Muscle of leg (tissue), 11 donors: ENCODE data around the gene TMTC2. TPM values are rescaled to one million over a fixed set of nuclear protein-coding genes. Genes with fewer than 3 reads are reported as not detected.
A peak's percentile ranks its signal among the peaks of the same experiment; 100 is the strongest.

Experiments used
- DNase-seq: peaks from one replicate; pipeline ENCODE4 v3.0.0; 2013
- H3K27ac ChIP-seq: one replicate; pipeline ENCODE4 v1.5.1; 2013; ENCODE audit warnings: mild to moderate bottlenecking, low read length, control low read depth
- H3K27me3 ChIP-seq: one replicate; pipeline ENCODE4 v1.6.1; 2013; ENCODE audit warnings: low read length; ENCODE audit not compliant: control insufficient read depth, insufficient read depth
- H3K36me3 ChIP-seq: one replicate; pipeline ENCODE4 v1.6.1; 2013; ENCODE audit warnings: low read length; ENCODE audit not compliant: control insufficient read depth, insufficient read depth
- H3K4me1 ChIP-seq: one replicate; pipeline ENCODE4 v1.6.1; 2013; ENCODE audit warnings: low read length; ENCODE audit not compliant: control insufficient read depth, insufficient read depth
- H3K4me3 ChIP-seq: one replicate; pipeline ENCODE4 v1.5.1; 2013; ENCODE audit warnings: low read length, control low read depth
- H3K9me3 ChIP-seq: replicated peaks from 2 replicates; pipeline ENCODE4 v1.6.1; 2013; ENCODE audit warnings: low read depth, low read length; ENCODE audit not compliant: control insufficient read depth
- WGBS: methylation state at CpG from one replicate; pipeline ENCODE4 v1.1.5; 2013; ENCODE audit warnings: missing lambda C conversion rate; ENCODE audit not compliant: insufficient coverage; 5-methylcytosine and 5-hydroxymethylcytosine counted together
- polyA plus RNA-seq, 8 donors: library from polyadenylated mRNA; unstranded; fragments of 120-200 nt; gene quantifications; one replicate each; pipeline versions ENCODE4 v1.2.1 to v1.2.3, GENCODE V29; 2013; ENCODE audit warnings: inconsistent platforms in 1 of 8, low replicate concordance in 1 of 8; ENCODE audit not compliant: insufficient read length in 8 of 8, insufficient read depth in 1 of 8
- total RNA-seq: library from RNA; stranded (reverse); fragments of 120-200 nt; gene quantifications from one replicate; pipeline ENCODE4 v1.2.4, GENCODE V29; 2013

TMTC2 gene
- total and polyA plus RNA-seq, 9 donors, result 10.8 to 24.8 (median 18.3) TPM

- Histone ChIP-seq H3K4me1 (no peaks in the 10 kb centered on the region), H3K36me3 (peaks cover 3% of the 10 kb centered on the region), H3K27me3 (no peaks in the 10 kb centered on the region), H3K9me3 (peaks cover 2% of the 10 kb centered on the region), H3K4me3 (no peak overlapping the region), H3K27ac (no peak overlapping the region)
- WGBS, result no CpG with 5 or more reads among the region's 1 CpG
- DNase-seq, result no peak
Measured at GRCh38 chr12:83075471-83075870, 388.8 kb downstream of the TMTC2 start.

GRCh38 chr12:83077041-83077440 lies 390.3 kb downstream of the TMTC2 start:
- Histone ChIP-seq H3K4me3 (no peak overlapping the region), H3K4me1 (no peaks in the 10 kb centered on the region), H3K27ac (no peak overlapping the region), H3K27me3 (no peaks in the 10 kb centered on the region), H3K9me3 (peaks cover 2% of the 10 kb centered on the region), H3K36me3 (peaks cover 3% of the 10 kb centered on the region)
- DNase-seq, result no peak
- 70% methylated on average over 3 of the region's 6 CpGs for WGBS

GRCh38 chr12:83082690-83083276 lies 396.1 kb downstream of the TMTC2 start:
- DNase-seq, result peak; percentile 83
- Histone ChIP-seq H3K27me3 (no peaks in the 10 kb centered on the region), H3K27ac (no peak overlapping the region), H3K4me1 (peaks cover 2% of the 10 kb centered on the region), H3K9me3 (no peaks in the 10 kb centered on the region), H3K4me3 (no peak overlapping the region), H3K36me3 (no peaks in the 10 kb centered on the region)
- 44% methylated on average over 2 of the region's 5 CpGs for WGBS

GRCh38 chr12:83083616-83084015 lies 396.9 kb downstream of the TMTC2 start:
- Histone ChIP-seq H3K27ac (peak overlapping the region; percentile 6), H3K27me3 (no peaks in the 10 kb centered on the region), H3K9me3 (no peaks in the 10 kb centered on the region), H3K4me3 (no peak overlapping the region), H3K4me1 (peaks cover 2% of the 10 kb centered on the region), H3K36me3 (no peaks in the 10 kb centered on the region)
- peak; percentile 75 for DNase-seq
- no CpG with 5 or more reads among the region's 4 CpGs for WGBS

GRCh38 chr12:83084516-83085234 lies 398.0 kb downstream of the TMTC2 start:
- no peaks in the 10 kb centered on the region for H3K36me3 ChIP-seq
- 50% methylated on average over 1 of the region's 3 CpGs for WGBS
- no peaks in the 10 kb centered on the region for H3K9me3 ChIP-seq
- H3K27me3 ChIP-seq, result no peaks in the 10 kb centered on the region
- H3K4me1 ChIP-seq, result peaks cover 2% of the 10 kb centered on the region
- no peak overlapping the region for H3K27ac ChIP-seq
- peak; percentile 37 for DNase-seq
- H3K4me3 ChIP-seq, result no peak overlapping the region

- no peak overlapping the region for H3K27ac ChIP-seq
- H3K4me1 ChIP-seq, result peaks cover 2% of the 10 kb centered on the region
- no peaks in the 10 kb centered on the region for H3K36me3 ChIP-seq
- no peak for DNase-seq
- no peaks in the 10 kb centered on the region for H3K9me3 ChIP-seq
- WGBS, result 100% methylated on average over 10 of the region's 10 CpGs
- H3K27me3 ChIP-seq, result no peaks in the 10 kb centered on the region
- no peak overlapping the region for H3K4me3 ChIP-seq
Measured at GRCh38 chr12:83086023-83086422, 399.3 kb downstream of the TMTC2 start.

- H3K9me3 ChIP-seq, result no peaks in the 10 kb centered on the region
- H3K27ac ChIP-seq, result no peak overlapping the region
- no peaks in the 10 kb centered on the region for H3K27me3 ChIP-seq
- H3K4me3 ChIP-seq, result no peak overlapping the region
- 100% methylated on average over 1 of the region's 2 CpGs for WGBS
- H3K4me1 ChIP-seq, result no peaks in the 10 kb centered on the region
- no peak for DNase-seq
- H3K36me3 ChIP-seq, result no peaks in the 10 kb centered on the region
Measured at GRCh38 chr12:83089575-83089974, 402.9 kb downstream of the TMTC2 start.

- no CpG with 5 or more reads among the region's 1 CpG for WGBS
- Histone ChIP-seq H3K4me3 (no peak overlapping the region), H3K4me1 (no peaks in the 10 kb centered on the region), H3K27me3 (no peaks in the 10 kb centered on the region), H3K9me3 (no peaks in the 10 kb centered on the region), H3K27ac (no peak overlapping the region), H3K36me3 (no peaks in the 10 kb centered on the region)
- DNase-seq, result no peak
Measured at GRCh38 chr12:83092129-83092528, 405.4 kb downstream of the TMTC2 start.

- DNase-seq, result no peak
- WGBS, result 90% methylated on average over 2 of the region's 5 CpGs
- no peaks in the 10 kb centered on the region for H3K9me3 ChIP-seq
Measured at GRCh38 chr12:83092606-83093005, 405.9 kb downstream of the TMTC2 start.

GRCh38 chr12:83093426-83093825 lies 406.7 kb downstream of the TMTC2 start:
- Histone ChIP-seq H3K4me3 (no peak overlapping the region), H3K9me3 (no peaks in the 10 kb centered on the region), H3K4me1 (no peaks in the 10 kb centered on the region), H3K27me3 (no peaks in the 10 kb centered on the region), H3K36me3 (no peaks in the 10 kb centered on the region), H3K27ac (no peak overlapping the region)
- DNase-seq, result no peak
- no CpG with 5 or more reads among the region's 1 CpG for whole genome bisulfite sequencing

More at GRCh38 chr12:83092606-83093005, 405.9 kb downstream of the TMTC2 start:
- Histone ChIP-seq H3K4me3 (no peak overlapping the region), H3K27ac (no peak overlapping the region), H3K4me1 (no peaks in the 10 kb centered on the region), H3K27me3 (no peaks in the 10 kb centered on the region), H3K36me3 (no peaks in the 10 kb centered on the region)
